Cardiac muscle cell (in vitro differentiated cells and primary cell): ENCODE data around the gene CRTC2. TPM values are rescaled to one million over a fixed set of nuclear protein-coding genes. Genes with fewer than 3 reads are reported as not detected.
"Not testable (repeated sequence)": the region's sequence is repeated elsewhere in the genome, so short reads cannot be mapped to it uniquely, and the experiment has no call there.

Experiments used
- DNase-seq, 2 donors: peaks; one replicate each; pipeline versions ENCODE4 v3.0.0 to v3.0.0-alpha.2; 2010 to 2017; ENCODE audit warnings: low read depth in 1 of 2, low spot score in 1 of 2
- H3K27ac ChIP-seq: fragments of 200-600 bp; sonication (generic); 2 replicates; pipeline ENCODE4 v1.5.1; 2016
- H3K27me3 ChIP-seq: fragments of 200-600 bp; sonication (generic); 2 replicates; pipeline ENCODE4 v1.6.0; 2016; ENCODE audit warnings: control low read depth
- H3K36me3 ChIP-seq: fragments of 200-600 bp; sonication (generic); 2 replicates; pipeline ENCODE4 v1.5.1; 2016; ENCODE audit warnings: control low read depth
- H3K4me1 ChIP-seq: fragments of 200-600 bp; sonication (generic); 2 replicates; pipeline ENCODE4 v1.8.1; 2017; ENCODE audit warnings: low read depth, mild to moderate bottlenecking, mixed run types
- H3K4me3 ChIP-seq: fragments of 200-600 bp; sonication (generic); 2 replicates; pipeline ENCODE4 v1.5.1; 2016; ENCODE audit warnings: mild to moderate bottlenecking
- H3K9me3 ChIP-seq: fragments of 200-600 bp; sonication (generic); 2 replicates; pipeline ENCODE4 v1.5.1; 2017; ENCODE audit warnings: low read depth, mild to moderate bottlenecking, control low read depth
- CTCF ChIP-seq: IDR thresholded peaks from 2 replicates; pipeline ENCODE4 v1.5.1; 2012; ENCODE audit warnings: low read depth, mild to moderate bottlenecking, low read length
- polyA plus RNA-seq: library from polyadenylated mRNA; unstranded; fragments of >200 nt; fragmentation: Nextera tagmentation; extraction: Ambion mirVana; gene quantifications from 2 replicates; pipeline ENCODE4 v1.2.1, GENCODE V29; 2016
- total RNA-seq: library from RNA; depleted of rRNA; stranded (reverse); fragments of >200 nt; gene quantifications from 2 replicates; pipeline ENCODE4 v1.2.3, GENCODE V29; 2016

Gene CRTC2
- 11.9 and 17.9 TPM in 2 replicates for total RNA-seq
- polyA plus RNA-seq: 24.8 and 34.4 TPM in 2 replicates

DNA sequence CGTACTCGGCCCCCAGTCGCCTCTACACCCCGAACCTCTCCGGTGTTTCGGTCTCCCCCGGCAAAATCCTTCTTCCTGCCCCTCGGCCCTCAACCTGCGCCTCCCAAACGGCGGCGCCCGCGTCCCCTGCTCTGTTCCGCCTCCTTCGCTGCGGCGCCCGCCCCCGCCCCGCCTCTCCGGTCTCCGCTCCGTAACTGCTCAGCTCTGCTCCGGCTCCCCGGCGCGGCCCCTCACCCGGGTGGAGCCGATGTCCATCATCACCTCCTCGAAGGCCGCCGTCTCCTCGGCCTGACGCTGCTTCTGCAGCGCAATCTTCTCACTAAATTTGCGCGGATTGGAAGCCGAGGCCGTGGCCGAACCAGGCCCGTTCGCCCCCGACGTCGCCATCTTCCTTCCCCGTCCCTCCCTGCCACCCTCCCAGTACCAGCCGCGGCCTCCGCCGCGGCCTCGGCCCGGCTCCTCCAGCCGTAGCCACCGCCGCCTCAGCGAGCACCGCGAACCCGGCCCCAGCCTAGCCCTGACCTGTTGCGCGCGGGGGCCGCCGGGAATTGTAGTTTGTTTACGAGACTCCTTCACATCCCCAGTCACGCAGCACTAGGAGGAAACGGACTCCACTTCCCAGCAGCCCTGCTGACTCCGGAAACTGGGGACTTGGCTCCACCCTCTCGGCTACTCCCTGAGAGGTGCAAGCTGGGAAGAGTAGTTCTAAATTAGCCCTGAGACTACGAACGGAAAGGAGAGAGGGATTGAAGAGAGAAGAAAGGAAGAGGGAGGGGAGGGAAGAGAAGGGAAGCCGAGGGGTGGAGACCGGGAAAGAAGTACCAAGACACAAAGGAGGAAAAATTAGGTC is at the start of gene CRTC2:
CRTC2 (minus strand) TSS at position 502 of the 850 bp plus-strand sequence; CDS start at position 387, 115 bp downstream.
- Histone ChIP-seq H3K36me3 (peaks cover 6% of the 10 kb centered on the region), H3K27ac (peak within 1 kb of the TSS; percentile 84), H3K27me3 (no peaks in the 10 kb centered on the region), H3K4me3 (peak within 1 kb of the TSS; percentile 65), H3K4me1 (peaks cover 37% of the 10 kb centered on the region), H3K9me3 (no peaks in the 10 kb centered on the region)
- no peak for TF ChIP-seq CTCF
- peak; percentile 99 for DNase-seq

GRCh38 chr1:154006136-154006535 is 47.7 kb upstream of the CRTC2 start:
- Histone ChIP-seq H3K27ac (no peak overlapping the region), H3K27me3 (no peaks in the 10 kb centered on the region), H3K4me1 (no peaks in the 10 kb centered on the region), H3K4me3 (no peak overlapping the region), H3K9me3 (no peaks in the 10 kb centered on the region), H3K36me3 (no peaks in the 10 kb centered on the region)
- TF ChIP-seq CTCF: no peak
- no peak for DNase-seq

DNA sequence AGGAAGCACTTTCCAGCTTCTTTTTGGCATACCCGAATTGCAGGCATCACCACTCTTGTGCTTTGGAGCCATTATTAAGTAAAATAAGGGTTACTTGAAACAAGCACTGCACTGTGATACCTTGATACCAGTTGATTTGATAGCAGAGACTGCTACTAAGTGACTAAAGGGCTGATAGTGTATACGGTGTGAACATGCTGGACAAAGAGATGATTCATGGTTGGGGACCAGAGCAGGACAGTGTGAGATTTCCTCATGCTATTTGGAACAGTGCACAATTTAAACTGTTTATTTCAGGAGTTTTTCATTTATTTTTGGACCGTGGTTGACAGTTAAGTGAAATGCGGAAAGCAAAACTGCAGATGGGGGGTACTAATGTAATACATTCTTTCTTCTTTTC is 42.0 kb upstream of the CRTC2 start:
- no peak overlapping the region for H3K4me3 ChIP-seq
- no peaks in the 10 kb centered on the region for H3K9me3 ChIP-seq
- H3K36me3 ChIP-seq: no peaks in the 10 kb centered on the region
- TF ChIP-seq CTCF: no peak
- DNase-seq: no peak
- H3K27me3 ChIP-seq: no peaks in the 10 kb centered on the region
- no peak overlapping the region for H3K27ac ChIP-seq
- no peaks in the 10 kb centered on the region for H3K4me1 ChIP-seq

- peaks cover 15% of the 10 kb centered on the region for H3K36me3 ChIP-seq
- not testable (repeated sequence) for H3K4me1 ChIP-seq, H3K27me3 ChIP-seq, H3K4me3 ChIP-seq, DNase-seq, H3K27ac ChIP-seq, H3K9me3 ChIP-seq
These were observed 38.5 kb upstream of the CRTC2 start for GRCh38 chr1:153996882-153997281.

- no peak for TF ChIP-seq CTCF
These were observed 37.2 kb upstream of the CRTC2 start for GRCh38 chr1:153995640-153996039.

GRCh38 chr1:153995202-153995601 is 36.8 kb upstream of the CRTC2 start:
- H3K27me3 ChIP-seq: no peaks in the 10 kb centered on the region
- peak overlapping the region; percentile 61 for H3K27ac ChIP-seq
- H3K9me3 ChIP-seq: no peaks in the 10 kb centered on the region
- peaks cover 8% of the 10 kb centered on the region for H3K4me1 ChIP-seq
- DNase-seq: no peak
- no peak for TF ChIP-seq CTCF
- H3K36me3 ChIP-seq: peaks cover 16% of the 10 kb centered on the region
- no peak overlapping the region for H3K4me3 ChIP-seq

More at GRCh38 chr1:153995640-153996039, 37.2 kb upstream of the CRTC2 start:
- H3K27ac ChIP-seq: no peak overlapping the region
- peaks cover 8% of the 10 kb centered on the region for H3K4me1 ChIP-seq
- peaks cover 16% of the 10 kb centered on the region for H3K36me3 ChIP-seq
- DNase-seq: no peak
- H3K27me3 ChIP-seq: no peaks in the 10 kb centered on the region
- H3K9me3 ChIP-seq: no peaks in the 10 kb centered on the region
- H3K4me3 ChIP-seq: no peak overlapping the region
